GM21619 (cell line): ENCODE measurements around the gene RRAGD.
"Not testable (repeated sequence)": the region's sequence is repeated elsewhere in the genome, so short reads cannot be mapped to it uniquely, and the experiment has no call there.

Experiments used
- ATAC-seq: cut with Tn5 transposase; IDR thresholded peaks from one replicate; pipeline ENCODE4 v1.9.1; 2021; ENCODE audit not compliant: unreplicated experiment

Gene RRAGD

DNA sequence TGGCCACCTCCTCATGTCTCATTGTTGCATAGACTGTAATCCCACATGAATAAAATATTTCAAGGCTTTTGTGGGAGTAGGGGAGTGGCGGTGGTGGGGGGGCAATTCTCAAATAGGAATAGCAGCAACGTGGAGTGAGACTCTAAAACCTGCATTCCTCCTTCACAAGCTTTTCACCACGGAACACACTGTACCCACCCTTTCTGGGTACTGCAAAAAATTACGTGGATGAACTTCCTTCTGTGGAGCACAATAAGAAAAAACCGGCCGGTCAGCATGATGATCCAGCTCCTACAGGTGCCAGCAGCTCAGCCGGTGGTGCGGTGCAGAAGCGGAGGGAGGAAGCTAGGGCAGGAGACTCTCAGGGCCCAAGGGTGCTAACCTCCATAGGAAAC is 930 bp upstream of the RRAGD start:
- ATAC-seq: no peak

GRCh38 chr6:89411145-89412070 is 665 bp downstream of the RRAGD start:
- peak; percentile 41 for ATAC-seq

DNA sequence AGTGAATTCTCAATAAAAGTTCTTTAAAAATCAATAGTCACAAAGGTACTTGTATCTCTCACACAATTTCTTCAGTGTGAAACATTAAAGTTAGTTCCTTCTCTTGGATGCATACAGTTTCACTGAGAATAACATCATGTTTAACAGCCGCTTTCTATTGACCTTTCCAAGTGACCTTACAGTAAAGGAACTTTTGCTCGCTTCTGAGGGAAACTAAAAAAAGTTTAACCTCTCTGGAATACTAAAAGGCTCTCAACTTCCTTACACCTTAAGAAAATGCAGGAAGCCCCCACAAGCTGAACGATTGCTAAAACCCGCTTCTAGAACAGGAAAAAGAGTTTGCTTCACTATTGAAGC is 1.3 kb downstream of the RRAGD start:
- ATAC-seq: no peak

DNA sequence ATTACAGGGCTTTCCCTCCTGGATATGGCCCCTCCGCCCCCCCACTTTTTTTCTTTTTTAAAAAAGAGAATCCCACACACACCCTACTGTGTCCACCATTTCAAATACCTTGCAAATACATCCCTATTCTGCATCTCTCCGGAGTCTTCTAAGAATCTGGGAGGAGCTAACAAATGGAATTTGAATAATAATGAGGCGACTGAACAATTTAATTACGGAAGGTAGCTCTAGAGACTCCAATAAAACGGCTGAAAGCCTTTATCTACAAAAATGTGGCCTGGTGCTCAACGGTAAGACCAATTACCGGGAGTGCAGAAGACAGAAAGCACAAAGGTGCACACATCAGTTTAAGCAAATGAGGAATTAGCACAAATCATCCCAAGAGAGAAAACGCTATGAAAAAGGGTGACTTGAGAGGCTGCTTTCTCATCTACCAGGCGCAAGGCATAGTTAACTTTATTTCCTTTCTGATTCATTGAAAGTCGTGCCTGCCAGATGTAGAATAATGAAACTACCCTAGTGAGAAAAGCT is 1.8 kb downstream of the RRAGD start:
- ATAC-seq: no peak

DNA sequence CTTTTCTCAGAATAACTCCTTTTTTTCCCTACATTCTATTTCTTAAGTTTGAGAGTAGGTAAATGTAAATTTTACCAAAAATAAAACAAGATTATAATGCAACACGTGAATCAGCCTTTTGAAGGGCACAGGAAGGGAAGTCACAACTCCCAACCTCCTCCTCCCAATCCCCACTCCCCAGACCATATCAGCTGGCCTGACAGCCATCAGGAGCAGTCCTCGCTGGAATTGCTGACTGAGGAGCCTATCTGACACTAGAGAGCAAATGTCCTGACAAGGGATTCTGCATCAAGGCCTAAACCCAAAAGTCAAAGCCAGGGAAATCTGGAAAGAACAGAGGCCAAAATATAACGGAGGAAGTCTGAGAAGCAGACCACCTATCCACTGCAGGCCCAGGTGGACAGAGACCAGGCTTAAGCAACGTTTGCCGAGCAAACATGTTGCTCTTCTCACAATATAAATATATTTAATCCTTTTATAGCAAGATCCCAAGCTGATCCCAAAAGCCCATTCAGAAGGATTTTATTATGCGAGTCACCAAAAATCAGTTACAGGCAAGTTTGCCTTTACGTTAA is 2.5 kb downstream of the RRAGD start:
- no peak for ATAC-seq

DNA sequence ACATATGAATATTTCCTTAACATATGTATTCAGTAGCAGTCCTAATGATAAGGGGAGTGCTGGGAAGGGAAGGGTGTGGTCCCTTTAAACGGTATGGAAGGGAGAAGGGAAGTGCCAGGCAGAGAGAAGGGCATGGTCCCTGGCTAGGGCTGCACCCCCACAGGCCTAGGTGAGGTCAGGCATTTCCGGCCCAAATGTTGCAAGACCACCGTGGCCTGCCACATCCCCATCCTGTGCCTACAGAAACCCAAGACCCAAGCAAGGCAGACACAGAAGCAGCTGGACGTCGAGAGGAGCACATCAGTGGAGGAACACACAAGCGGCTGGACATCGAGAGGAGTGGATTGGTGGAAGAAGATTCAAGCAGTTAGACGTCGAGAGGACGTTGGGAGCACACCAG is 5.9 kb downstream of the RRAGD start:
- no peak for ATAC-seq

- ATAC-seq: no peak
These were observed 7.6 kb downstream of the RRAGD start for GRCh38 chr6:89404512-89404911.

GRCh38 chr6:89402776-89403175 is 9.3 kb downstream of the RRAGD start:
- no peak for ATAC-seq

GRCh38 chr6:89400912-89401399 is 11.1 kb downstream of the RRAGD start:
- ATAC-seq: no peak

DNA sequence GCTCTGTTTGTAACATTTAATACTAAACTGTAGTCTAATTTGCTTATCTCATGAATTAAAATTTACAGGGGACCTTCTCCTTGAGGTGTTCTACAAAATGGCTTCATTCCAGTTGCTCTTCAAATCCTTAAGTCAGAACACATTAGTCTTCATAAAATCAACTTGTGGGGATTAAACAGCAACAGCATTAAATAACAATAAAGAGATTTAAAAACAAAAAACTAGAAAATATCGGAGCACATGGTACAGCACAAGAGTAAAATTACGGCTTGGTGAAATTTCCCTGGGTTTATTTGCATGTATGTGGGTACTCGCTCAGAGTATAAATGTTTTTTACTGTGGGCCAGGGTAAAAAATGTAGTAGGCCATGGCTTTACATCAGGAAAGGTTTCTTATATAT is 12.0 kb downstream of the RRAGD start:
- no peak for ATAC-seq

- ATAC-seq: no peak
These were observed 13.1 kb downstream of the RRAGD start for GRCh38 chr6:89398762-89399525.

- not testable (repeated sequence) for ATAC-seq
These were observed 14.2 kb downstream of the RRAGD start for GRCh38 chr6:89397884-89398283.

GRCh38 chr6:89393659-89394058 is 18.4 kb downstream of the RRAGD start:
- no peak for ATAC-seq

GRCh38 chr6:89392823-89393222 is 19.2 kb downstream of the RRAGD start:
- ATAC-seq: no peak

DNA sequence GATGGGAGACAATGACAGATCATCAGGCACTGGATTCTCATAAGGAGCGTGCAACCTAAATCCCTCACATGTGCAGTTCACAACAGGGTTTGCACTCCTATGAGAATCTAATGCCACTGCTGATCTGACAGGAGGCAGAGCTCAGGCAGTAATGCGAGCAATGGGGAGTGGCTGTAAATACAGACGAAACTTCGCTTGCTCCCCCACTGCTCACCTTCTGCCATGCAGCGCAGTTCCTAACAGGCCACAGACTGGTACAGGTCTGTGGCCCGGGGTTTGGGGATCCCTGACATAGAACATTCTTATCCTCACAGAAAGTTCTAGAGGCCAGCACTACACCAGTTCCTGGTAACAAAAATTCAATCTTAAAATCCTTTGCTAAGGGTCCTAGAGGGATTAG is 23.2 kb downstream of the RRAGD start:
- no peak for ATAC-seq

DNA sequence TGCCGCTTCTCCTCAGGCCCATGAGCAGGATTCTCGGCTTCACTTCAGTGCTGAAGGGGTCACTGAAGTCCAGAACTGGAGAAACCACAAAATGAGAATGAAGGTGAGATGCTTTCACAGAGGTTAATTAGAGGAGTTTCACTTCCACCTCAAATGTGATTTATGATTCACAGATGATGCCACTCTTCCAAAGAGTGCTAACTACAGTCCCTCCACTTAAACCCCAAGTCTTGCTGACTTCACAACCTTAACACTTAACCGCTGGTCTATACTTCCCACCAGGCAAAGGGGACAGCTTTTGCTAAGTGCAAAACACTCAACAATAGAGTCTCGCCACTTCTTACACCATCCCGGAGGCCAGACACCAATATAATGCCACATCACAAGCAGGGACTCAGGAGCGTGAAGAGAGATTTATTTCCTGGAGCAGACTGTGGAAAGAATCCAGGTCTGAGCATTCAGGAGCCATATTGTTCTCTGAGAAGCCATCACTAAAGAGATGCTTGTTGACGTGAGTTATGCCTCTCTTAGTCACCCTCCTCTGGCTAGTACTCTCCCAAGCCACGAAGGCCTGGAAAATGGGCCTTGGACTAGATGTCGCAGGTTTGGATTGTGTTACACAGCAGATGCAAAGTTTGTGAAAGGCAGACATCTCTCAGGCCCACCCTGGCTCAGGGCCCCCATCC is 24.4 kb downstream of the RRAGD start:
- ATAC-seq: peak; percentile 90

GRCh38 chr6:89386917-89387491 is 25.1 kb downstream of the RRAGD start:
- peak; percentile 22 for ATAC-seq

DNA sequence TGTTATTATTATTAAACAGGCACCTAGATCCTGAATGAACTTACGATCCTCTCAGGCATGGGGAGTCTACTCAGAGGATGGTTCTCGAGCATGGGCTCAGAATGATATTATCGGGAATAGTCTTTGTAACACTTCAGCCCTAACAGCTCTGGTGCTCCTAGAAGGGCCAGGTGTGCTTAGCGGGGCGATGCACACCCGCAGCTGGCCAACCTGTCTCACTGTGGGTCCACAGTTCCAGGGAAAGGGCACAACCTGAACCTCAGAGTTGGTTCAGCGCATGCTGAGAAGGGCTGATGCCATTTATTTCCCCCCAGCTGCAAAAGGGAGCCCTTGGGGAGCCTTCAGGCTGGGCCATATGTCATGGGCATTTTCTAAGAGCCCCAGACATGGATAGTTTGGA is 26.2 kb downstream of the RRAGD start:
- ATAC-seq: no peak

- peak; percentile 40 for ATAC-seq
These were observed 26.9 kb downstream of the RRAGD start for GRCh38 chr6:89385156-89385667.

GRCh38 chr6:89381031-89381430 is 31.0 kb downstream of the RRAGD start:
- no peak for ATAC-seq
